H9 (cell line): ENCODE results near the gene FAM120A. TPM values are rescaled to one million over a fixed set of nuclear protein-coding genes. Genes with fewer than 3 reads are reported as not detected.

ENCODE experiments used
- DNase-seq: peaks from one replicate; pipeline ENCODE4 v3.0.0-alpha.2; 2017
- H2AFZ ChIP-seq: one replicate; pipeline ENCODE4 v1.6.1; 2013; ENCODE audit warnings: mild to moderate bottlenecking, low read length, control low read depth, moderate library complexity
- H2AK5ac ChIP-seq: 2 replicates; pipeline ENCODE4 v1.6.1; 2013; ENCODE audit warnings: low read length, control low read depth, mixed read lengths; ENCODE audit not compliant: insufficient read length
- H2BK120ac ChIP-seq: one replicate; pipeline ENCODE4 v1.6.1; 2013; ENCODE audit warnings: low read depth, mild to moderate bottlenecking, low read length, control low read depth, inconsistent platforms; ENCODE audit not compliant: poor library complexity, severe bottlenecking
- H2BK12ac ChIP-seq: 2 replicates; pipeline ENCODE4 v1.6.1; 2013; ENCODE audit warnings: low read length, control low read depth, mixed read lengths, low read depth; ENCODE audit not compliant: insufficient read length
- H2BK15ac ChIP-seq: 2 replicates; pipeline ENCODE4 v1.6.1; 2013; ENCODE audit warnings: low read depth, low read length, control low read depth
- H2BK20ac ChIP-seq: one replicate; pipeline ENCODE4 v1.6.1; 2013; ENCODE audit warnings: low read depth, mild to moderate bottlenecking, low read length, control low read depth, inconsistent platforms; ENCODE audit not compliant: poor library complexity, severe bottlenecking
- H2BK5ac ChIP-seq: 2 replicates; pipeline ENCODE4 v1.6.1; 2013; ENCODE audit warnings: low read length, control low read depth, mixed read lengths; ENCODE audit not compliant: insufficient read length
- H3K14ac ChIP-seq: 2 replicates; pipeline ENCODE4 v1.6.1; 2013; ENCODE audit warnings: low read length, control low read depth; ENCODE audit not compliant: insufficient read depth
- H3K18ac ChIP-seq: 2 replicates; pipeline ENCODE4 v1.6.1; 2013; ENCODE audit warnings: low read depth, mild to moderate bottlenecking, mixed read lengths, low read length, control low read depth; ENCODE audit not compliant: insufficient read length
- H3K23ac ChIP-seq: 2 replicates; pipeline ENCODE4 v1.6.1; 2013; ENCODE audit warnings: low read length, control low read depth, mixed read lengths, low read depth; ENCODE audit not compliant: insufficient read length
- H3K23me2 ChIP-seq: 2 replicates; pipeline ENCODE4 v1.6.1; 2013; ENCODE audit warnings: low read depth, mild to moderate bottlenecking, mixed read lengths, low read length, control low read depth; ENCODE audit not compliant: insufficient read length, poor library complexity, severe bottlenecking
- H3K27ac ChIP-seq: 2 replicates; pipeline ENCODE4 v1.5.1; 2013; ENCODE audit warnings: low read length, control low read depth, mixed read lengths, low read depth; ENCODE audit not compliant: insufficient read length
- H3K27me3 ChIP-seq: 2 replicates; pipeline ENCODE4 v1.6.1; 2013; ENCODE audit warnings: low read length, control low read depth, inconsistent platforms; ENCODE audit not compliant: insufficient read depth
- H3K4ac ChIP-seq: 2 replicates; pipeline ENCODE4 v1.6.1; 2013; ENCODE audit warnings: low read depth, mild to moderate bottlenecking, control low read depth, inconsistent platforms, low read length, moderate library complexity
- H3K4me1 ChIP-seq: 2 replicates; pipeline ENCODE4 v1.6.1; 2013; ENCODE audit warnings: low read length, control low read depth, inconsistent platforms; ENCODE audit not compliant: insufficient read depth
- H3K4me2 ChIP-seq: 2 replicates; pipeline ENCODE4 v1.6.1; 2013; ENCODE audit warnings: low read length, control low read depth, mixed read lengths; ENCODE audit not compliant: insufficient read length, insufficient read depth
- H3K56ac ChIP-seq: 2 replicates; pipeline ENCODE4 v1.6.1; 2013; ENCODE audit warnings: low read depth, mild to moderate bottlenecking, mixed read lengths, low read length, control low read depth; ENCODE audit not compliant: insufficient read length
- H3K79me1 ChIP-seq: 2 replicates; pipeline ENCODE4 v1.6.1; 2013; ENCODE audit warnings: low read depth, mild to moderate bottlenecking, moderate library complexity, low read length, control low read depth, inconsistent platforms; ENCODE audit not compliant: insufficient read depth, poor library complexity, severe bottlenecking
- H3K79me2 ChIP-seq: 2 replicates; pipeline ENCODE4 v1.6.1; 2013; ENCODE audit warnings: low read length, control low read depth, inconsistent platforms; ENCODE audit not compliant: insufficient read depth
- H3K9ac ChIP-seq: 2 replicates; pipeline ENCODE4 v1.6.1; 2013; ENCODE audit warnings: low read length, control low read depth, mixed read lengths; ENCODE audit not compliant: insufficient read length; ENCODE audit errors: extremely low read depth
- H3K9me3 ChIP-seq: one replicate; pipeline ENCODE4 v1.6.1; 2013; ENCODE audit warnings: low read depth, low read length, inconsistent platforms; ENCODE audit not compliant: control insufficient read depth
- H3T11ph ChIP-seq: one replicate; pipeline ENCODE4 v1.6.1; 2013; ENCODE audit warnings: mild to moderate bottlenecking, low read length, control low read depth, inconsistent platforms
- H4K20me1 ChIP-seq: one replicate; pipeline ENCODE4 v1.6.1; 2013; ENCODE audit not compliant: control insufficient read depth, insufficient read length, insufficient read depth
- H4K5ac ChIP-seq: 2 replicates; pipeline ENCODE4 v1.6.1; 2013; ENCODE audit warnings: low read depth, mild to moderate bottlenecking, mixed read lengths, low read length, control low read depth; ENCODE audit not compliant: insufficient read length
- H4K8ac ChIP-seq: replicated peaks from 2 replicates; pipeline ENCODE4 v1.6.1; 2013; ENCODE audit warnings: low read length, control low read depth, mixed read lengths, low read depth; ENCODE audit not compliant: insufficient read length
- H4K91ac ChIP-seq: 2 replicates; pipeline ENCODE4 v1.6.1; 2013; ENCODE audit warnings: low read depth, mild to moderate bottlenecking, moderate library complexity, mixed read lengths, low read length, control low read depth; ENCODE audit not compliant: insufficient read length
- H3K27ac Mint-ChIP-seq, 3 experiments: 2 replicates in 2 of 3; 3 replicates in 1 of 3; pipeline ENCODE4 v1.8.0; 2020 to 2021; ENCODE audit warnings: mixed read lengths in 3 of 3, mild to moderate bottlenecking in 1 of 3, moderate library complexity in 1 of 3
- H3K27me3 Mint-ChIP-seq: 2 replicates; pipeline ENCODE4 v1.8.0; 2021; ENCODE audit warnings: low read depth, mild to moderate bottlenecking, moderate library complexity, mixed read lengths
- H3K36me3 Mint-ChIP-seq, 3 experiments: 2 replicates in 2 of 3; 3 replicates in 1 of 3; pipeline ENCODE4 v1.8.0; 2020 to 2021; ENCODE audit warnings: low read depth in 3 of 3, mixed read lengths in 3 of 3; ENCODE audit not compliant: insufficient read depth in 1 of 3
- H3K4me1 Mint-ChIP-seq, 2 experiments: 2 replicates each; pipeline ENCODE4 v1.8.0; 2020; ENCODE audit warnings: mixed read lengths in 2 of 2
- H3K4me3 Mint-ChIP-seq, 2 experiments: 2 replicates in 1 of 2; 3 replicates in 1 of 2; pipeline ENCODE4 v1.8.0; 2020 to 2021; ENCODE audit warnings: mild to moderate bottlenecking in 2 of 2, mixed read lengths in 2 of 2, moderate library complexity in 1 of 2
- H3K9me3 Mint-ChIP-seq, 2 experiments: 2 replicates in 1 of 2; 3 replicates in 1 of 2; pipeline ENCODE4 v1.8.0; 2020; ENCODE audit warnings: mild to moderate bottlenecking in 2 of 2, mixed read lengths in 2 of 2, moderate library complexity in 1 of 2
- WGBS: extraction: QIAGEN DNeasy Blood & Tissue Kit; methylation state at CpG from one replicate; pipeline ENCODE4 v1.1.7; 2013; ENCODE audit warnings: missing lambda C conversion rate, low lambda C conversion rate, mixed read lengths; ENCODE audit not compliant: insufficient read length; ENCODE audit errors: extremely low coverage; 5-methylcytosine and 5-hydroxymethylcytosine counted together
- total RNA-seq: library from RNA; stranded (reverse); gene quantifications from 2 replicates; pipeline ENCODE4 v1.2.1, GENCODE V29; 2021
- TF ChIP-seq, protein P1 (sequence below): fragments of 200-600 bp; sonication (generic); conservative IDR thresholded peaks from 3 replicates; pipeline ENCODE4 v1.8.0; 2021; ENCODE audit warnings: antibody characterized with exemption, mild to moderate bottlenecking

FAM120A gene
- total RNA-seq, 1 experiment from 2014 or later: 57.7 TPM

DNA sequence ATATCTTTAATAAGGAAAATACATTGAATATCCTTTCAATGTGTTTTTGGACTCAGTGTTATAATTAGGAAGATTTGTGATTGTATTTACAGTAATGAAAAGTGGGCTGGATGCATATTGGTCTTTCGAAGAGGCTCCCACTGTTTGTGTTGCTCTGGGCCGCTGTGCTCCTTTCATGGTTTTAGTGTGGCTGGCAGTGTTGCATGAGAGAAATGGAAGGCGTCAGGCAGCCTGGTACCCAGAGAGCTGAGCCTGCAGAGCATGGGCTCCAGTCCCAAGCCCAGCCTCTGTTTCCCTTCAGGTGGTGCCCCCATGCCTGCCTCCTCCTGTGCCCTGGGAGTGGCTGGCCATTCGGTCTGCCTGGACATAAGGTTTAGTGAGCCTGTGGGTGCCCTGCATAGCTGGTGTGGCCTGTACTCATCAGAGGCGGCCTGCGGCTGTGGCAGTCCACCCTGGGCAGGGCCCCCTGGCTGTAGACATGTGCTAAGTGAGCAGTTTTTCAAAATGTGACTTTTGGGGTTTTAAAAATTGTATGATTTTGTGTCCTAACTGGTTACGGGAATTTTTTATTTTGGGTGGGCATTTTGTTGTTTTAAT is 29.3 kb downstream of the FAM120A start:
- H3K27me3 ChIP-seq: no peaks in the 10 kb centered on the region
- WGBS: 100% methylated on average over 1 of the region's 7 CpGs
- peaks cover 5% of the 10 kb centered on the region for H3K79me1 ChIP-seq
- Mint-ChIP-seq H3K27me3 (no peaks in the 10 kb centered on the region), H3K9me3 (no peaks in the 10 kb centered on the region), H3K36me3 (peaks cover 14 to 36% (median 19%) of the 10 kb centered on the region in 3 experiments; a peak in 6 of 7 replicates), H3K4me1 (peaks cover 15 to 23% of the 10 kb centered on the region in 2 experiments), H3K4me3 (no peak overlapping the region), H3K27ac (peak overlapping the region in 2 of 3 experiments; percentile 7 to 41; a peak in 2 of 7 replicates)
- H3K23ac ChIP-seq: no peak overlapping the region
- no peak overlapping the region for H3K9ac ChIP-seq
- no peaks in the 10 kb centered on the region for H3K4me1 ChIP-seq
- no peak overlapping the region for H3K18ac ChIP-seq
- H3K14ac ChIP-seq: no peak overlapping the region; the same call in 1 of the 2 replicates
- H4K20me1 ChIP-seq: no peaks in the 10 kb centered on the region
- no peak overlapping the region for H2BK5ac ChIP-seq
- peaks cover 2% of the 10 kb centered on the region; the same call in 1 of the 2 replicates for H3K79me2 ChIP-seq
- TF ChIP-seq, protein P1, sequence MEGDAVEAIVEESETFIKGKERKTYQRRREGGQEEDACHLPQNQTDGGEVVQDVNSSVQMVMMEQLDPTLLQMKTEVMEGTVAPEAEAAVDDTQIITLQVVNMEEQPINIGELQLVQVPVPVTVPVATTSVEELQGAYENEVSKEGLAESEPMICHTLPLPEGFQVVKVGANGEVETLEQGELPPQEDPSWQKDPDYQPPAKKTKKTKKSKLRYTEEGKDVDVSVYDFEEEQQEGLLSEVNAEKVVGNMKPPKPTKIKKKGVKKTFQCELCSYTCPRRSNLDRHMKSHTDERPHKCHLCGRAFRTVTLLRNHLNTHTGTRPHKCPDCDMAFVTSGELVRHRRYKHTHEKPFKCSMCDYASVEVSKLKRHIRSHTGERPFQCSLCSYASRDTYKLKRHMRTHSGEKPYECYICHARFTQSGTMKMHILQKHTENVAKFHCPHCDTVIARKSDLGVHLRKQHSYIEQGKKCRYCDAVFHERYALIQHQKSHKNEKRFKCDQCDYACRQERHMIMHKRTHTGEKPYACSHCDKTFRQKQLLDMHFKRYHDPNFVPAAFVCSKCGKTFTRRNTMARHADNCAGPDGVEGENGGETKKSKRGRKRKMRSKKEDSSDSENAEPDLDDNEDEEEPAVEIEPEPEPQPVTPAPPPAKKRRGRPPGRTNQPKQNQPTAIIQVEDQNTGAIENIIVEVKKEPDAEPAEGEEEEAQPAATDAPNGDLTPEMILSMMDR: peak; percentile 44; the same call in 2 of the 3 replicates
- H4K91ac ChIP-seq: no peak overlapping the region
- no peak overlapping the region for H2BK15ac ChIP-seq
- H2AK5ac ChIP-seq: no peak overlapping the region
- no peak overlapping the region for H2BK12ac ChIP-seq
- no peak overlapping the region for H3T11ph ChIP-seq
- H3K9me3 ChIP-seq: no peaks in the 10 kb centered on the region
- no peak overlapping the region for H4K5ac ChIP-seq
- H3K23me2 ChIP-seq: no peaks in the 10 kb centered on the region
- H2BK120ac ChIP-seq: no peak overlapping the region
- H2BK20ac ChIP-seq: no peak overlapping the region
- H2AFZ ChIP-seq: no peak overlapping the region
- DNase-seq: no peak
- H4K8ac ChIP-seq: no peak overlapping the region
- no peak overlapping the region for H3K56ac ChIP-seq
- H3K4me2 ChIP-seq: no peak overlapping the region
- no peak overlapping the region for H3K4ac ChIP-seq
- H3K27ac ChIP-seq: no peak overlapping the region
